ENCODE data around the gene TMEM269. TPM values are rescaled to one million over a fixed set of nuclear protein-coding genes. Genes with fewer than 3 reads are reported as not detected.
A peak's percentile ranks its signal among the peaks of the same experiment; 100 is the strongest.

TMEM269 gene
- total and polyA plus RNA-seq, 9 of the 15 experiments (the other 6 are each of a cell fraction or from before 2014, with no cell fraction given) = 0.09 to 0.49 (median 0.21) TPM

DNA sequence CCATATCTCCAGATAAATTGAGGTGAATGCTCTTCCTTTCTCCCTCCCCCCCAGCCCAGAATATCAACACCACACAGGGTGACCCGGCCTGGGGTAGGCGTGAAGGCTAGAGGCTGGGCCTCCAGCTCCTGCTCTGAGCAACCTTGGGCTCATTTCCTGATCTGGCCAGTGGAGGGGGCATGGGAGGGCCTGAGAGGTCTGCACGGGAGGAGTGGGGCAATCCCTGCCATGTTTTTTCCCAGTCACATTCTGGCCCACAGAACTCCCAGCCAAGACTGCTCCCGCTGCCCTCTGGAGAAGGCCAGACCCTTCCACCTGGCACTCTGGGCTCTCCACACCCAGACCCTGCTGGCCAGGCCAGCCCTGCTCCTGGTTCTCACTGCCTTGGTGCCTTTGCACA lies 48.6 kb upstream of the TMEM269 start (continued):
- TF ChIP-seq GTF3C2 (IDR thresholded peaks at IDR 0.05; ENCODE audit: borderline replicate concordance, extremely low read depth, insufficient read length) = no peak
- 0 out of 4 replicates have a peak, but pooled peaks of 1 of the 2 experiments have one; percentile 11 for TF ChIP-seq RCOR1 (IDR thresholded peaks at IDR 0.05; ENCODE audit: borderline replicate concordance in 1 of 2, low read depth in 2 of 2, low read length in 2 of 2)
- TF ChIP-seq, protein P1, sequence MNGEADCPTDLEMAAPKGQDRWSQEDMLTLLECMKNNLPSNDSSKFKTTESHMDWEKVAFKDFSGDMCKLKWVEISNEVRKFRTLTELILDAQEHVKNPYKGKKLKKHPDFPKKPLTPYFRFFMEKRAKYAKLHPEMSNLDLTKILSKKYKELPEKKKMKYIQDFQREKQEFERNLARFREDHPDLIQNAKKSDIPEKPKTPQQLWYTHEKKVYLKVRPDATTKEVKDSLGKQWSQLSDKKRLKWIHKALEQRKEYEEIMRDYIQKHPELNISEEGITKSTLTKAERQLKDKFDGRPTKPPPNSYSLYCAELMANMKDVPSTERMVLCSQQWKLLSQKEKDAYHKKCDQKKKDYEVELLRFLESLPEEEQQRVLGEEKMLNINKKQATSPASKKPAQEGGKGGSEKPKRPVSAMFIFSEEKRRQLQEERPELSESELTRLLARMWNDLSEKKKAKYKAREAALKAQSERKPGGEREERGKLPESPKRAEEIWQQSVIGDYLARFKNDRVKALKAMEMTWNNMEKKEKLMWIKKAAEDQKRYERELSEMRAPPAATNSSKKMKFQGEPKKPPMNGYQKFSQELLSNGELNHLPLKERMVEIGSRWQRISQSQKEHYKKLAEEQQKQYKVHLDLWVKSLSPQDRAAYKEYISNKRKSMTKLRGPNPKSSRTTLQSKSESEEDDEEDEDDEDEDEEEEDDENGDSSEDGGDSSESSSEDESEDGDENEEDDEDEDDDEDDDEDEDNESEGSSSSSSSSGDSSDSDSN (IDR thresholded peaks at IDR 0.05; ENCODE audit: borderline replicate concordance in 1 of 2, low read depth in 2 of 2, low read length in 2 of 2) = 0 out of 4 replicates have a peak, but pooled peaks of 1 of the 2 experiments have one; percentile 31
- TF ChIP-seq BHLHE40 (IDR thresholded peaks at IDR 0.05; ENCODE audit: low read length) = peak; percentile 81
- TF ChIP-seq CEBPB (tag; IDR thresholded peaks at IDR 0.05) = peak; percentile 48; the same call in 1 of the 2 replicates
- TF ChIP-seq PTTG1 (tag; IDR thresholded peaks at IDR 0.05; ENCODE audit: low read depth) = no peak
- no peak for TF ChIP-seq RBBP5 (IDR thresholded peaks at IDR 0.05; ENCODE audit: borderline replicate concordance, insufficient read depth, low read length, poor library complexity, severe bottlenecking)
- TF ChIP-seq CEBPG (CRISPR knock-in tag; IDR thresholded peaks at IDR 0.05) = 0 out of 2 replicates have a peak, but pooled peaks have one; percentile 27
- TF ChIP-seq CEBPG (tag; conservative IDR thresholded peaks at IDR 0.05 in 1 of 2, IDR thresholded peaks at IDR 0.05 in 1 of 2) = peak in 1 of 2 experiments; percentile 19; a peak in 1 of 4 replicates
- TF ChIP-seq YY1 (IDR thresholded peaks at IDR 0.05; ENCODE audit: borderline replicate concordance in 1 of 3, control insufficient read depth in 1 of 3, extremely low read depth in 1 of 3, insufficient read depth in 3 of 3, insufficient read length in 1 of 3, insufficient replicate concordance in 2 of 3, low read depth in 1 of 3, low read length in 2 of 3) = peak; percentile 30 to 68 (median 37)
- no peak for TF ChIP-seq FUS (optimal IDR thresholded peaks at IDR 0.05; ENCODE audit: low read depth, low read length)
- TF ChIP-seq RAD21 (CRISPR knock-in tag; conservative IDR thresholded peaks at IDR 0.05 in 1 of 2, IDR thresholded peaks at IDR 0.05 in 1 of 2) = peak in 1 of 2 experiments; percentile 59; a peak in 2 of 4 replicates
- TF ChIP-seq, protein P2, sequence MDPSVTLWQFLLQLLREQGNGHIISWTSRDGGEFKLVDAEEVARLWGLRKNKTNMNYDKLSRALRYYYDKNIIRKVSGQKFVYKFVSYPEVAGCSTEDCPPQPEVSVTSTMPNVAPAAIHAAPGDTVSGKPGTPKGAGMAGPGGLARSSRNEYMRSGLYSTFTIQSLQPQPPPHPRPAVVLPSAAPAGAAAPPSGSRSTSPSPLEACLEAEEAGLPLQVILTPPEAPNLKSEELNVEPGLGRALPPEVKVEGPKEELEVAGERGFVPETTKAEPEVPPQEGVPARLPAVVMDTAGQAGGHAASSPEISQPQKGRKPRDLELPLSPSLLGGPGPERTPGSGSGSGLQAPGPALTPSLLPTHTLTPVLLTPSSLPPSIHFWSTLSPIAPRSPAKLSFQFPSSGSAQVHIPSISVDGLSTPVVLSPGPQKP (CRISPR knock-in tag; IDR thresholded peaks at IDR 0.05) = no peak
- no peak for TF ChIP-seq NKRF (IDR thresholded peaks at IDR 0.05; ENCODE audit: borderline replicate concordance)
- no peak for TF ChIP-seq CBX3 (IDR thresholded peaks at IDR 0.05; ENCODE audit: borderline replicate concordance in 1 of 2, low read length in 2 of 2)
- peak; percentile 57; the same call in 1 of the 2 replicates for TF ChIP-seq ZNF511 (CRISPR knock-in tag; IDR thresholded peaks at IDR 0.05)
